NCI-H128 (cell line): ENCODE data around the gene TK2.
A peak's percentile ranks its signal among the peaks of the same experiment; 100 is the strongest.

Experiments
- DNase-seq: peaks from one replicate; lab custom pipeline; 2025; ENCODE audit not compliant: unreplicated experiment; lab: John Stamatoyannopoulos, UW

The TK2 gene

GRCh38 chr16:66486199-66486772 lies 63.6 kb downstream of the TK2 start:
- no peak for DNase-seq

- DNase-seq = no peak
These were observed 64.5 kb downstream of the TK2 start for GRCh38 chr16:66485376-66485775.

- no peak for DNase-seq
These were observed 65.3 kb downstream of the TK2 start for GRCh38 chr16:66484453-66485213.

GRCh38 chr16:66483689-66484452 lies 66.1 kb downstream of the TK2 start:
- DNase-seq = peak; percentile 14

GRCh38 chr16:66481943-66482390 lies 68.0 kb downstream of the TK2 start:
- DNase-seq = no peak

- DNase-seq = no peak
These were observed 68.6 kb downstream of the TK2 start for GRCh38 chr16:66481081-66481942.

- DNase-seq = no peak
These were observed 69.4 kb downstream of the TK2 start for GRCh38 chr16:66480265-66481080.

- DNase-seq = no peak
These were observed 70.2 kb downstream of the TK2 start for GRCh38 chr16:66479661-66480264.

- no peak for DNase-seq
These were observed 71.0 kb downstream of the TK2 start for GRCh38 chr16:66478733-66479511.

- DNase-seq = no peak
These were observed 72.8 kb downstream of the TK2 start for GRCh38 chr16:66477028-66477515.

- DNase-seq = no peak
These were observed 73.4 kb downstream of the TK2 start for GRCh38 chr16:66476328-66477027.

GRCh38 chr16:66475232-66475631 lies 74.7 kb downstream of the TK2 start:
- no peak for DNase-seq

- no peak for DNase-seq
These were observed 75.1 kb downstream of the TK2 start for GRCh38 chr16:66474750-66475199.

- no peak for DNase-seq
These were observed 76.0 kb downstream of the TK2 start for GRCh38 chr16:66473654-66474519.

GRCh38 chr16:66473051-66473571 lies 76.8 kb downstream of the TK2 start:
- no peak for DNase-seq

GRCh38 chr16:66471716-66472393 lies 78.1 kb downstream of the TK2 start:
- DNase-seq = no peak
